ENCODE data around the gene CRYBG2.

- TF ChIP-seq MLX (CRISPR knock-in tag; IDR thresholded peaks at IDR 0.05) = no peak
- no peak for TF ChIP-seq RELA (CRISPR knock-in tag; IDR thresholded peaks at IDR 0.05; ENCODE audit: borderline replicate concordance)
- TF ChIP-seq, protein P1, sequence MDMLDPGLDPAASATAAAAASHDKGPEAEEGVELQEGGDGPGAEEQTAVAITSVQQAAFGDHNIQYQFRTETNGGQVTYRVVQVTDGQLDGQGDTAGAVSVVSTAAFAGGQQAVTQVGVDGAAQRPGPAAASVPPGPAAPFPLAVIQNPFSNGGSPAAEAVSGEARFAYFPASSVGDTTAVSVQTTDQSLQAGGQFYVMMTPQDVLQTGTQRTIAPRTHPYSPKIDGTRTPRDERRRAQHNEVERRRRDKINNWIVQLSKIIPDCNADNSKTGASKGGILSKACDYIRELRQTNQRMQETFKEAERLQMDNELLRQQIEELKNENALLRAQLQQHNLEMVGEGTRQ (CRISPR knock-in tag; IDR thresholded peaks at IDR 0.05) = no peak
- no peak for TF ChIP-seq CTCF (IDR thresholded peaks at IDR 0.05)
- no peak for TF ChIP-seq ELF4 (CRISPR knock-in tag; IDR thresholded peaks at IDR 0.05; ENCODE audit: low read depth)
- TF ChIP-seq EMX1 (CRISPR knock-in tag; IDR thresholded peaks at IDR 0.05) = no peak
- no peak for TF ChIP-seq TEAD4 (CRISPR knock-in tag; IDR thresholded peaks at IDR 0.05)
Observed at GRCh38 chr1:26373281-26373680, 19.4 kb upstream of the CRYBG2 start.

Data from WTC11 (cell line).